ENCODE results near the gene RAP1GAP. TPM values are rescaled to one million over a fixed set of nuclear protein-coding genes. Genes with fewer than 3 reads are reported as not detected.

RAP1GAP gene
- total RNA-seq, 2 experiments from 2014 or later: 0.20 to 0.44 TPM

GRCh38 chr1:21655748-21656147 is 13.4 kb downstream of the RAP1GAP start:
- Mint-ChIP-seq H3K27ac (no peak overlapping the region), H3K9me3 (no peaks in the 10 kb centered on the region), H3K4me1 (ENCODE audit: low read depth) (peaks cover 22% of the 10 kb centered on the region), H3K36me3 (ENCODE audit: low read depth) (no peaks in the 10 kb centered on the region), H3K4me3 (no peak overlapping the region), H3K27me3 (peaks cover 6% of the 10 kb centered on the region)
- H3K4me1 ChIP-seq (ENCODE audit: insufficient read depth, low read length): peaks cover 18% of the 10 kb centered on the region
- H3K9me3 ChIP-seq (ENCODE audit: control insufficient read depth in 1 of 2, insufficient read depth in 1 of 2, low read length in 2 of 2): no peaks in the 10 kb centered on the region
- no peak for TF ChIP-seq CTCF (IDR thresholded peaks at IDR 0.05)
- H3K36me3 ChIP-seq (ENCODE audit: insufficient read depth, low read length): no peaks in the 10 kb centered on the region
- no peak overlapping the region for H3K27ac ChIP-seq (ENCODE audit: low read depth in 1 of 2, low read length in 2 of 2)
- DNase-seq: no peak
- no peak for ATAC-seq (ENCODE audit: poor library complexity)
- ChIA-PET CTCF (no interaction called here), POLR2A (no interaction called here)
- H3K27me3 ChIP-seq (ENCODE audit: control insufficient read depth in 1 of 2, insufficient read depth in 2 of 2, low read length in 2 of 2): peaks cover 0 to 4% of the 10 kb centered on the region in 2 experiments
- H3K4me3 ChIP-seq (ENCODE audit: low read length): no peak overlapping the region
- intact Hi-C loops (cut with DNase I, micrococcal nuclease): loop anchor here (5.0 to 10.0 kb wide), 6 partner anchors 127 to 438 kb away; partner anchors contain the start of gene USP48 (in 1 of the 2)

- no peak overlapping the region for H3K4me3 Mint-ChIP-seq
- H3K27ac Mint-ChIP-seq: no peak overlapping the region
- Histone ChIP-seq H3K36me3 (ENCODE audit: insufficient read depth, low read length) (no peaks in the 10 kb centered on the region), H3K27ac (ENCODE audit: low read depth in 1 of 2, low read length in 2 of 2) (no peak overlapping the region), H3K4me3 (ENCODE audit: low read length) (no peak overlapping the region), H3K9me3 (ENCODE audit: control insufficient read depth in 1 of 2, insufficient read depth in 1 of 2, low read length in 2 of 2) (no peaks in the 10 kb centered on the region), H3K27me3 (ENCODE audit: control insufficient read depth in 1 of 2, insufficient read depth in 2 of 2, low read length in 2 of 2) (peaks cover 2 to 4% of the 10 kb centered on the region in 2 experiments), H3K4me1 (ENCODE audit: insufficient read depth, low read length) (peaks cover 23% of the 10 kb centered on the region)
- DNase-seq (no peak), ATAC-seq (ENCODE audit: poor library complexity) (no peak)
- peaks cover 23% of the 10 kb centered on the region for H3K4me1 Mint-ChIP-seq (ENCODE audit: low read depth)
- peaks cover 3% of the 10 kb centered on the region for H3K27me3 Mint-ChIP-seq
- POLR2A ChIA-PET: no interaction called here
- no peaks in the 10 kb centered on the region for H3K36me3 Mint-ChIP-seq (ENCODE audit: low read depth)
- no peaks in the 10 kb centered on the region for H3K9me3 Mint-ChIP-seq
- TF ChIP-seq CTCF (IDR thresholded peaks at IDR 0.05): no peak
- CTCF ChIA-PET: no interaction called here
- intact Hi-C loops (cut with DNase I, micrococcal nuclease): loop anchor here (5.0 to 10.0 kb wide), 6 partner anchors 127 to 438 kb away; partner anchors contain the start of gene USP48 (in 1 of the 2)
Measured at GRCh38 chr1:21655259-21655658, 13.9 kb downstream of the RAP1GAP start.

GRCh38 chr1:21654209-21654608 is 14.9 kb downstream of the RAP1GAP start:
- ChIA-PET CTCF (no interaction called here), POLR2A (no interaction called here)
- Histone ChIP-seq H3K9me3 (ENCODE audit: control insufficient read depth in 1 of 2, insufficient read depth in 1 of 2, low read length in 2 of 2) (no peaks in the 10 kb centered on the region), H3K27me3 (ENCODE audit: control insufficient read depth in 1 of 2, insufficient read depth in 2 of 2, low read length in 2 of 2) (peaks cover 4% of the 10 kb centered on the region in 2 experiments), H3K4me1 (ENCODE audit: insufficient read depth, low read length) (peaks cover 15% of the 10 kb centered on the region), H3K27ac (ENCODE audit: low read depth in 1 of 2, low read length in 2 of 2) (no peak overlapping the region), H3K36me3 (ENCODE audit: insufficient read depth, low read length) (no peaks in the 10 kb centered on the region), H3K4me3 (ENCODE audit: low read length) (no peak overlapping the region)
- peaks cover 17% of the 10 kb centered on the region for H3K4me1 Mint-ChIP-seq (ENCODE audit: low read depth)
- H3K36me3 Mint-ChIP-seq (ENCODE audit: low read depth): no peaks in the 10 kb centered on the region
- intact Hi-C loops (cut with DNase I, micrococcal nuclease): loop anchor here in 1 of 2 experiments (10.0 kb wide), 1 partner anchor 399 kb away; no protein-coding TSS in a partner anchor
- H3K27ac Mint-ChIP-seq: no peak overlapping the region
- ATAC-seq (ENCODE audit: poor library complexity) (no peak), DNase-seq (no peak)
- H3K27me3 Mint-ChIP-seq: no peaks in the 10 kb centered on the region
- H3K9me3 Mint-ChIP-seq: no peaks in the 10 kb centered on the region
- peak overlapping the region; percentile 3 for H3K4me3 Mint-ChIP-seq
- TF ChIP-seq CTCF (IDR thresholded peaks at IDR 0.05): no peak

All from CD4-positive, alpha-beta T cell (primary cell).